Measurements from ENCODE around the gene ABHD17A. TPM values are rescaled to one million over a fixed set of nuclear protein-coding genes. Genes with fewer than 3 reads are reported as not detected.

ABHD17A gene
- total and polyA plus RNA-seq, 9 of the 15 experiments (the other 6 are each of a cell fraction or from before 2014, with no cell fraction given), result 0.04 to 135 (median 21.8) TPM; not detected in 1

DNA sequence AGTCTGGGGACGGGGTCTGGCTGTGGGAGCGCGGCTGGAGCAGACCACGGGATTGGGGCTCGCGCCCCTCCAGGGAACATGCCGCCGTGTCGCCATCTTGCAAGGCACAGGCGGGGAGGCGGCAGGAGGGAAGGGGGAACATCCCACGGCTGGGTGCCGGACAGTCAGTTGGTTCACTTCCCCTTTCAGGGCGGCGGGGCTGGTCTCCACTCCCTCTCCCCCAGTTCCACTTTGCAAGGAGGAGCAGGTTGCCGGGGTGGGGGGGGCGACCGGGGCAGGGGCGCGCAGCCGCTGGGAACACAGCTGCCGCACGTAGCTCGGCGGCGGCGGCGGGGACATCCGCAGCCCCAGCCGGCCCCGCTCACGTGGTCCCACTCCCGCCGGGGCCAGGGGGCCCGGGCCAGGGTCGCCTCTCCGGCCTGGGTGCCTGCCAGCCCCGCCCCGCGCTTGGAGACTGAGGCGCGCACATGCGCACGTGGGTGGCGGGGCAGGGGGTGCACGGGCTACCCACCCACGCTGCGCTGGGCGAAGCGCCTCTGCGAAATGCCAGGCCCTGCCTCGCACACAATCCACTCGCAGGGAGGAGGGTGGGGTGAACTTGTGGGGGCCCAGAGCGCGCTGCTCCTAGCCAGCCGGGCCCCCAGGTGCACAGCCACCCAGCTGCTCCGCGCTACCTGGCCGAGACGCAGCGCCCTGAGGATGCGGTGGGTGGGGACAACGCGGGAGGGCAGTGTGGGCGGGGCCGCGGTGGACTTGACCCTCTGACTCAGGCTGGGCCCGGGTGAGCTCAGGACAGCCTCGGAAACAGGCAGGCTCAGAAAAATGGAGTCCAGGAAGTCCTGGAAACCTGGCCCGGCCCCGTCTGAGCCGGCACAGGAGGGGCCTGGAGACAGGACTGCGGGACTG, 28.3 kb downstream of the ABHD17A start (continued):
- TF ChIP-seq SP1 (CRISPR knock-in tag; IDR thresholded peaks at IDR 0.05), result peak; percentile 84
- TF ChIP-seq CBX3 (IDR thresholded peaks at IDR 0.05; ENCODE audit: borderline replicate concordance in 1 of 2, low read length in 2 of 2), result no peak
- no peak for TF ChIP-seq ZNF282 (CRISPR knock-in tag; IDR thresholded peaks at IDR 0.05)
- no peak for TF ChIP-seq ZNF57 (CRISPR knock-in tag; IDR thresholded peaks at IDR 0.05)
- TF ChIP-seq, protein P1, sequence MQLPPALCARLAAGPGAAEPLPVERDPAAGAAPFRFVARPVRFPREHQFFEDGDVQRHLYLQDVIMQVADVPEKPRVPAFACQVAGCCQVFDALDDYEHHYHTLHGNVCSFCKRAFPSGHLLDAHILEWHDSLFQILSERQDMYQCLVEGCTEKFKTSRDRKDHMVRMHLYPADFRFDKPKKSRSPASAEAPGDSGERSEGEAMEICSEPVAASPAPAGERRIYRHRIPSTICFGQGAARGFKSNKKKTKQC (CRISPR knock-in tag; IDR thresholded peaks at IDR 0.05), result no peak
- TF ChIP-seq HIVEP1 (CRISPR knock-in tag; IDR thresholded peaks at IDR 0.05), result no peak
- TF ChIP-seq, protein P2, sequence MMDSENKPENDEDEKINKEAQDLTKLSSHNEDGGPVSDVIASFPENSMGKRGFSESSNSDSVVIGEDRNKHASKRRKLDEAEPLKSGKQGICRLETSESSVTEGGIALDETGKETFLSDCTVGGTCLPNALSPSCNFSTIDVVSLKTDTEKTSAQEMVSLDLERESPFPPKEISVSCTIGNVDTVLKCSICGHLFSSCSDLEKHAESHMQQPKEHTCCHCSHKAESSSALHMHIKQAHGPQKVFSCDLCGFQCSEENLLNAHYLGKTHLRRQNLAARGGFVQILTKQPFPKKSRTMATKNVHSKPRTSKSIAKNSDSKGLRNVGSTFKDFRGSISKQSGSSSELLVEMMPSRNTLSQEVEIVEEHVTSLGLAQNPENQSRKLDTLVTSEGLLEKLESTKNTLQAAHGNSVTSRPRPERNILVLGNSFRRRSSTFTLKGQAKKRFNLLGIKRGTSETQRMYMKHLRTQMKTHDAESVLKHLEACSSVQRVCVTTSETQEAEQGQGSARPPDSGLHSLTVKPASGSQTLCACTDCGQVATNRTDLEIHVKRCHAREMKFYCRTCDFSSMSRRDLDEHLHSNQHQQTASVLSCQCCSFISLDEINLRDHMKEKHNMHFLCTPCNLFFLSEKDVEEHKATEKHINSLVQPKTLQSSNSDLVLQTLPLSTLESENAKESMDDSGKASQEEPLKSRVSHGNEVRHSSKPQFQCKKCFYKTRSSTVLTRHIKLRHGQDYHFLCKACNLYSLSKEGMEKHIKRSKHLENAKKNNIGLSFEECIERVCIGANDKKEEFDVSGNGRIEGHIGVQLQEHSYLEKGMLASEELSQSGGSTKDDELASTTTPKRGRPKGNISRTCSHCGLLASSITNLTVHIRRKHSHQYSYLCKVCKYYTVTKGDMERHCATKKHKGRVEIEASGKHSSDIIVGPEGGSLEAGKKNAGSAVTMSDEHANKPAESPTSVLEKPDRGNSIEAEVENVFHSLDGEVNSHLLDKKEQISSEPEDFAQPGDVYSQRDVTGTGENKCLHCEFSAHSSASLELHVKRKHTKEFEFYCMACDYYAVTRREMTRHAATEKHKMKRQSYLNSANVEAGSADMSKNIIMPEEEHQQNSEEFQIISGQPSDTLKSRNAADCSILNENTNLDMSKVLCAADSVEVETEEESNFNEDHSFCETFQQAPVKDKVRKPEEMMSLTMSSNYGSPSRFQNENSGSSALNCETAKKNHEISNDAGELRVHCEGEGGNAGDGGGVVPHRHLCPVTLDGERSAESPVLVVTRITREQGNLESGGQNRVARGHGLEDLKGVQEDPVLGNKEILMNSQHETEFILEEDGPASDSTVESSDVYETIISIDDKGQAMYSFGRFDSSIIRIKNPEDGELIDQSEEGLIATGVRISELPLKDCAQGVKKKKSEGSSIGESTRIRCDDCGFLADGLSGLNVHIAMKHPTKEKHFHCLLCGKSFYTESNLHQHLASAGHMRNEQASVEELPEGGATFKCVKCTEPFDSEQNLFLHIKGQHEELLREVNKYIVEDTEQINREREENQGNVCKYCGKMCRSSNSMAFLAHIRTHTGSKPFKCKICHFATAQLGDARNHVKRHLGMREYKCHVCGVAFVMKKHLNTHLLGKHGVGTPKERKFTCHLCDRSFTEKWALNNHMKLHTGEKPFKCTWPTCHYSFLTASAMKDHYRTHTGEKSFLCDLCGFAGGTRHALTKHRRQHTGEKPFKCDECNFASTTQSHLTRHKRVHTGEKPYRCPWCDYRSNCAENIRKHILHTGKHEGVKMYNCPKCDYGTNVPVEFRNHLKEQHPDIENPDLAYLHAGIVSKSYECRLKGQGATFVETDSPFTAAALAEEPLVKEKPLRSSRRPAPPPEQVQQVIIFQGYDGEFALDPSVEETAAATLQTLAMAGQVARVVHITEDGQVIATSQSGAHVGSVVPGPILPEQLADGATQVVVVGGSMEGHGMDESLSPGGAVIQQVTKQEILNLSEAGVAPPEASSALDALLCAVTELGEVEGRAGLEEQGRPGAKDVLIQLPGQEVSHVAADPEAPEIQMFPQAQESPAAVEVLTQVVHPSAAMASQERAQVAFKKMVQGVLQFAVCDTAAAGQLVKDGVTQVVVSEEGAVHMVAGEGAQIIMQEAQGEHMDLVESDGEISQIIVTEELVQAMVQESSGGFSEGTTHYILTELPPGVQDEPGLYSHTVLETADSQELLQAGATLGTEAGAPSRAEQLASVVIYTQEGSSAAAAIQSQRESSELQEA (IDR thresholded peaks at IDR 0.05; ENCODE audit: low read depth), result no peak
- TF ChIP-seq ZNF197 (CRISPR knock-in tag; IDR thresholded peaks at IDR 0.05; ENCODE audit: low read depth), result no peak
- peak; percentile 77; the same call in 1 of the 2 replicates for TF ChIP-seq ELF1 (tag; IDR thresholded peaks at IDR 0.05)
- no peak for TF ChIP-seq SMARCC2 (IDR thresholded peaks at IDR 0.05; ENCODE audit: low read depth)
- TF ChIP-seq, protein P3, sequence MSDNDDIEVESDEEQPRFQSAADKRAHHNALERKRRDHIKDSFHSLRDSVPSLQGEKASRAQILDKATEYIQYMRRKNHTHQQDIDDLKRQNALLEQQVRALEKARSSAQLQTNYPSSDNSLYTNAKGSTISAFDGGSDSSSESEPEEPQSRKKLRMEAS (CRISPR knock-in tag; IDR thresholded peaks at IDR 0.05), result peak; percentile 88
- TF ChIP-seq L3MBTL2 (IDR thresholded peaks at IDR 0.05), result peak; percentile 84
- TF ChIP-seq PHTF2 (CRISPR knock-in tag; IDR thresholded peaks at IDR 0.05), result no peak
- TF ChIP-seq SNRNP70 (optimal IDR thresholded peaks at IDR 0.05; ENCODE audit: low read depth, low read length), result no peak
- no peak for TF ChIP-seq ZNF274 (IDR thresholded peaks at IDR 0.05; ENCODE audit: borderline replicate concordance, low read depth, low read length)
- TF ChIP-seq, protein P4, sequence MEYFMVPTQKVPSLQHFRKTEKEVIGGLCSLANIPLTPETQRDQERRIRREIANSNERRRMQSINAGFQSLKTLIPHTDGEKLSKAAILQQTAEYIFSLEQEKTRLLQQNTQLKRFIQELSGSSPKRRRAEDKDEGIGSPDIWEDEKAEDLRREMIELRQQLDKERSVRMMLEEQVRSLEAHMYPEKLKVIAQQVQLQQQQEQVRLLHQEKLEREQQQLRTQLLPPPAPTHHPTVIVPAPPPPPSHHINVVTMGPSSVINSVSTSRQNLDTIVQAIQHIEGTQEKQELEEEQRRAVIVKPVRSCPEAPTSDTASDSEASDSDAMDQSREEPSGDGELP (CRISPR knock-in tag; IDR thresholded peaks at IDR 0.05; ENCODE audit: borderline replicate concordance), result peak; percentile 85
- TF ChIP-seq XRCC5 (IDR thresholded peaks at IDR 0.05; ENCODE audit: low read depth, low read length), result 0 out of 2 replicates have a peak, but pooled peaks have one; percentile 29
- TF ChIP-seq HLTF (IDR thresholded peaks at IDR 0.05), result no peak

All from K562 (cell line).